Pulmonary artery endothelial cell (primary cell): ENCODE data around the gene TUBA4B. TPM values are rescaled to one million over a fixed set of nuclear protein-coding genes. Genes with fewer than 3 reads are reported as not detected.
"Not testable (repeated sequence)": the region's sequence is repeated elsewhere in the genome, so short reads cannot be mapped to it uniquely, and the experiment has no call there.

Experiments used
- DNase-seq: peaks from one replicate; pipeline ENCODE4 v3.0.0-alpha.2; 2011; ENCODE audit warnings: low read depth, low spot score
- total RNA-seq: library from RNA; depleted of rRNA; stranded (reverse); fragments of >200 nt; gene quantifications from 2 replicates; pipeline ENCODE4 v1.2.3, GENCODE V29; 2014

TUBA4B gene
- total RNA-seq, 1 donor from 2014 or later = not detected

DNA sequence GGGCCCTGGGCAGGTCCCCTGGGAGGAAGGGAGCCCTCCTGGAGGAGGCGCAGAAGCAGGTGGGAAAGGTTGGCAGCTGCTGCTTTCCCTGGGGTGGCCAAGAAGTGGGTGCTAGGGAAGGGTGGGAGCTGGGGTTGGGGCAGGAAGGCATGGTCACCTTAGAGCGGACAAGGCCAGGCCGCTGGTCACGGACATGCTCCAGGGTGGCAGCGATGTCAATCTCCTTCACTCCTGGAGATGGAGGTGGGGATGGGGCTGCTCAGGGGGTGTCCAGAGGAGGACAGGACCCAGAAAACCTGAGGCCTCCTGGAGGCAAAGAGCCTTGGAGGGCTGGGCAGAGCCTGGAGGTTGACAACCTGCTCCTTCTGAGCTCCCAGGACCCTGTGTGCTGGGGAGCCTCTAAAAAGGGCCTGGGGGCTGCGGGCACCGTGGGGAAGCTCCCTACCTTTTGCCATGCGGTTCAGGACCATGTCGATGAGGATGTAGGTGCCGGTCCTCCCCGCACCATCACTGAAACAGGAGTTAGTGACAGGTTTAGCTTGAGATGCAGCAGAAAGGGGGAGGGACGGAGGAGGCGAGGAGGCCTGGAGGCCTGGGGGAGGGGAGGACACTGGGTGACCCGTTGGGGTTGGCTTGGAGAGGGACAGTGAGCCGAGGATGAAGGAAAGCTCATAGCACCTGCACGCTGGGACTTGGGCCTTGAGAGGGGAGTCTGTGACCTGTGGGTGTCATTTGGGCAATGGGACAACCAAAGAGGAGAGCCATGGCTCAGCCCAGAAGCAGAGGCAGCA lies 37.5 kb downstream of the TUBA4B start:
- no peak for DNase-seq

DNA sequence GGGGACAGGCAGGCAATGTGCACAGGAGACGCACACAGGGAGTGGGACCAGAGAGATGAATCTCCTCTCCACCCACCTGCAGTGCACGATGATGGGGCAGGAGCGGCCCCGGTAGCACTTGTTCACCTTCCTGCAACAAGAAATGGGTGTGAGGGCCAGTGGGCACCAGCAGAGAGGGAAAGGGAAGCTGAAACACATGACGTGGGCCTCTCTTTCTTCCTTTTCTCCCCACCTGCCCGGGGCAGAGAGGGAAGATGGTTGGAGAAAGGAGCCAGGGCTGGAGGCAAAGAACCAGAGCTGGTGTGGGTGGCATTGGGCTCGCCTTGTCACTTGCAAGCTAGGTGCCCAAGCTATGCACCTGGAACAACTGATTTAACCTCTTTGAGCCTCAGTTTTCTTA lies 38.4 kb downstream of the TUBA4B start:
- DNase-seq = no peak

DNA sequence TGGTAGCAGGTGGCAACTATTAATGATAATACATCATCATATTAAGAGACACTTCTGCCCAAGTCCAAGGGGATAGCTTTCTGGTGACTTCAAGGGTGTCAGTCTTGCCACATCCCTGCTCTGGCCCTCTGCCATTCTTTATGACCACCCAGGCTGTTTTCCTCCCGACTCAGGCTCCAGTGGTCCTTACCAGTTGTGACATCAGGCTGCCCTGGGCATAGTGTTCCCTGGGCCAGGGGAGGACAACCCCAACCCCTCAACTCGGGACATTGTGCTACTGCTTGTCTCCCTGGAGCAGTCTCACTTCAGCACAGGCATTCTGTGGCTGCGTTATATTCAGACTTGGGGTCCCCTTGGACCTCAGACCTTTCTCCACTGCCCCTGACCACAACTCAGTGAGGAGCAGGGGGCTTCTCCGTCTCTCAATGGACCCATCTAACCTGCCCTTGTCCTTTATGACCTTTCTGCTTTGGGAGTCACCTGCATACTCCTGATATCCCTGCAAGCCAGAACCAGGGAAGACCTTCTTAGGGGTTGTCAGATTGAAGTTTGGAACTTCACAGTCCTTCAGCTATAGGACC lies 39.0 kb downstream of the TUBA4B start:
- DNase-seq = no peak

DNA sequence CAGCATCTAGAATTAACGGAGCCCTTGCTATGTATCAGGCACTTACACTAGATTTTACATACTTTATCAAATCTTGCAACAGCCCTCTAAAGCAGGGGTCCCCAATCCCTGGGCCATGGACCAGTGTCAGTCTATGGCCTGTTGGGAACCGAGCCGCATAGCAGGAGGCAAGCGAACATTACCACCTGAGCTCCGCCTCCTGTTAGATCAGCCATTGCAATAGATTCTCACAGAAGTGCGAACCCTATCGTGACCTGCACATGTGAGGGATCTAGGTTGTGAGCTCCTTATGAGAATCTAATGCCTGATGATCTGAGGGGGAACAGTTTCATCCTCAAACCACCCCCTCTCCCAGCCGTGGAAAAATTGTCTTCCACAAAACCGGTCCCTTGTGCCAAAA lies 39.6 kb downstream of the TUBA4B start:
- no peak for DNase-seq

DNA sequence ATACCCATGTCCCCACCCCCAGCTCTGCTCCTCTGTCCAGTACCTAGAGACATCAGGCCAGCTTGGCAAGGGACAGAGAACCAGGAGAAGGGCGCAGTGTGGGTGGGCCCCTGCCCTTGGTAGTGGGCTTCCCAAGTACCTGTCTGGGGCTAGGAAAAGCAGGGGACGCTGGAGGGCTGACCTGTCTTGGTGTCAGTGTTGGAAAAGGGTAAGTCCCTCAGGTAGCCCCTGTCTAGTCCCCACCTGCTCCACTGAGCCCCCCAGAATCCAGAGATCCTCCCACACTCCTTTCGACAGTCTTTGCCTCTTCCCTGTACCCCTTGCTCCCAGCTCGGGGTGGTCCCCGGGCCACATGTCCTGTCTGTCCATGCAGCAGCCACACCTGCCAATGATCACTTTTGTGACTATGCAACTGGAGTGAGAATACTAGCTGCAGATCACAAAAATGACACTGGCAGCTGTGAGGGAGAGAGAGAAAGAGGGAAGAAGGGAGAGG lies 40.7 kb downstream of the TUBA4B start:
- no peak for DNase-seq

DNA sequence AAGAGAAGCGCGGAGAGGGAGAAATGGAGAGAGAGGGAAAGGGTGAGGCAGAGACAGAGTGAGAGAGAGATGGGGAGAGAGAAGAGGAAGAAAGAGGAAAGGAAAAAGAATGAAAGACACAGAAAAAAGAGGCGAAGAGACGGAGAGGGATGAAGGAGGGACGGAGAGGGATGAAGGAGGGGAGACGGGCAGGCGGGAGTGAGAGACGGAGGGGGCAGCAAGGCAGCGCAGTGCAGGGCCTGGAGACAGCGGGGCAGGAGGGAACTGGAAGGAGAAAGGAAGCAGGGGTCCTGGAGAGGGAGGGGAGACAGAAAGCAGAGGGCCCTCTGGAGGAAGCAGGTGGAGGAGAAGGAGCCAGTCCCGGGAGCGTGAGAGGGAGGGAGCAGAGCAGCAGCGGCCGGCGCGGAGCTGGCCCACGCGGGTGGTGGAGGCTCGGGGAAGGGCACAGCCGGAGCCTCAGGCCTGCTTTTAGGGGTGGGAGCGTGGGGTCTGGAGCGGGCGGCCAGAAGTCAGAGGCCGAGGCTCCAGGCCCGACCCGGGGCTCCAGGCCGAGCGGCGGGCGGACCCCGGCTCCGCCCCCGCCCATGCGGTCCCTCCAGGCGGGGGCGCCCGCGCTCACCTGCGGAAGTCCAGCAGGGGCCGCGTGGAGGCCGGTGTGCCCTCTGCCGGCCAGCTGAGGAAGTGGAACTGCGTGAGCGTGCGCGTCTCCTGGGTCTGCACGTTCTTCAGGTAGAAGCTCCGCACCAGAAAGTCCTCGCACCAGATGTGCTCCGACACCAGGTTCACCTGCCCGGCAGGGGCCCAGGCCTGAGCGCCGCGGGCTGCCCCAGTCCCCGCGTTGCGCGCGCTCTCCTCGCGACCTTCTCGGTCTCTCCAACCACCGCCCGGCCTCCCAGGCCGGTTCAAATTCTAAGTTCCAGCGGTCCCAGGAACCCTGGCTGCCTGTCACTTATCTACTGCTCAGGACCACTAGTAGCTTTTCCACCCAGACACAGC lies 41.6 kb downstream of the TUBA4B start:
- DNase-seq = peak; percentile 35

DNA sequence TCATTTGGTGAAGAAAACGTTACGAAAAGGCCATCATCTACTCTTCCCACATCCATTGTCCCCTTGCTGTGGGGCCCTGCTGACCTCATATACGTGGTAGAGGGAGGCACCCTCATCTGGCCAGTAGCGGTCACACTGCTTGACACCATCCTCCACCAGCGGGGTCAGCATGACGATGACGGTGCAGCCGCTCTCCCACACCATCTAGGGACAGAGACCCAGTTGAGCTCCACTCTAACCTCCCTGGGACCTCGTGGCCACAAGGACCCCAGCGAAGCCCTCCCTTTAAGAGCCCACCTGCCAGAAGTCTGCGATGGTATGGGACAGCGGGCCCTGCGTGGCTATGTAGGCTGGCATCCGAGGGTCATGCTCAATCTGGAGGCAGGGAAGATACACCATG lies 43.1 kb downstream of the TUBA4B start:
- DNase-seq = no peak

DNA sequence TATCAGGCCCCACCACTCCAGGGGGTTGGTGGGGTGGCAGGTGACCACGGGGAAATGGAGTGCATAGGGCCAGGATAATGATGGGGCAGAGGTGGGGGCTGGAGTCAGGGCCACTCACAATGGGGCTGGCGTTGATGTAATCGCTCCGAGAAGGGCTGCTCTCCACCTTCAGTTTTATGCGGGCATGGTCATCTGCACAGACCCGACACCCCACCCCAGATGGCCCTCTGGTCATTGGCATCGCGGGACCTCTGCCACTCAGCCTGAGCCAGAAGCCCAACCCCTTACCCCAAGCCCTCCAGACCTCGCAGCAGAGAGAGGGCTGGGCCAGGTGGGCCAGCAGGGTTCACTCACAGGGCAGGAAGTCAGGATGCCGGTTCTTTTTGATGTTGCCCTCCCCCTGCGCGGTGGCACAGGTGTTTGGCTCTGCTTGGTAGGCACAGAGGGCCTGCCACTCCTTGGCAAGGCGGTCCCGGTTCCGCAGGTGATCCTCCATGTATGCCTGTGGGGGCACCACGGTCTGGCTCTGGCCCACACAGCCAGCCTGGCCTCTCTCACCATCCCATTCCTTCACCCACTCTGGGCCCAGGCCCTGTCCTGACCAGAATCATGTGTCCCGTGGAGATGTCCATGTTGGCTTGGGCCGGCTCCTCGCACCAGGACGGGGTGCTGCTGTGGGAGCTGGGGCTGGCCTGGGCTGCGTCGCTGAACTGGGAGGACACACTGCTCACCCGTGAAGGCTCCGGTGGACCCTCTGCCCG lies 43.8 kb downstream of the TUBA4B start:
- DNase-seq = no peak

DNA sequence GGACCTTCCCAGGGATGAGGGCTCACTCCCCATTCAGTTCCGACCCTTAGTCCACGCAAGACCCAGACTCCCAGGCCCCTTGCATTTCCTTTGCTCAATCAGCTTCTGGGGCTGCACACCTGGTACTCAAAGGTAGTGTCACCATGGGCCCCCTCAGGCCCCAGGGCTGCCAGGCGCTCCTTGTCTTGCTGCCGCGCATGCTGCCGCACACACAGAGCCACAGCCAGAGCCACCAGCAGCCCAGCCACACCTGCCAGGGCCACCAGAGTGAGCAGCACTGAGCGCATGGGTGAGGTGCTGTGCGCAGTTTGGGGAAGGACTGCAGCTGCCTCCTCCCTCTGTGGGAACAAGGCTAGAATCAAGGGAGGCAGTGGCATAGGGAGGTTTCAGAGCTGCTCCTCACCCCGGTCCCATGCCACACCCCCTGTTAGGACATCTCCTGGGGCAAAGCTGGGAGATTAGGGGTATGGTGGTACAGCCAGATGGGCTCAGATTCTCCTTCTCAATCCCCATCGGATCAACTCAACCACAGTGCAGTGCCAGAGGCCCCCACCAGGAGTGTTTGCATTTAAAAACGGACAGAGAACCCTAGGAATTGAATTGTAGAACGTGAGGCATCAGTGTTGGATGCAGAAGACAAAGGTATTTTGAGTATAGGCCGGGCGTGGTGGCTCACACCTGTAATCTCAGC lies 44.9 kb downstream of the TUBA4B start:
- no peak for DNase-seq

DNA sequence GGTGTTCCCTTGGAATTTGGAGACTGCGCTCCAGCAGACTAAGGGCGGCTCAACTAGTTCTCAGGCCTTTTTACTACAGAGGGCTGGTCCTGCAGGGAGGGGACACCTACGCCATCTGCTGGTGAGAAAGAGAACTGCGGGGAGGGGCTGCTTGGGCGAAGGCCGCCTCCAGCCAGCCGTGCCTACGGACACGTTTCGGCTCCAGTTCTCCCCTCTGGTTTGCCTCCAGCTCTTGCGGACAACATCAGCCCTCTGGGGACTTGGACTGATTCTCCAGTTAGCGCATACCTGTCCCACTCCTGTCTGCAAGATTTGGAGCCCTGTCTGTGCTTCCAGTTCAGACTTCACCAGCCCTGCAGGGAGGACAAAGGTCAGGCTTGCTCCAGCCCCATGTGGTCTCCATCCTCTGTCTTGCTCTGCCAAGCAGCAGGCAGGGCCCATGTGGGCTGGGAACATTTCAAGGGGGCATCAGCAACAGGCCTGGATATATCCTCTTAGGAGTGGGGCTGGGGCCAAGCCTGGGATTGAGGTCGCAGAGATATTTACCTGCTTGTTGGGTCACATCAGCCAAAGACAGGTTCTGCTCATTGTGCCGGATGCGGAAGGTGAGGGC lies 45.8 kb downstream of the TUBA4B start:
- DNase-seq = no peak

DNA sequence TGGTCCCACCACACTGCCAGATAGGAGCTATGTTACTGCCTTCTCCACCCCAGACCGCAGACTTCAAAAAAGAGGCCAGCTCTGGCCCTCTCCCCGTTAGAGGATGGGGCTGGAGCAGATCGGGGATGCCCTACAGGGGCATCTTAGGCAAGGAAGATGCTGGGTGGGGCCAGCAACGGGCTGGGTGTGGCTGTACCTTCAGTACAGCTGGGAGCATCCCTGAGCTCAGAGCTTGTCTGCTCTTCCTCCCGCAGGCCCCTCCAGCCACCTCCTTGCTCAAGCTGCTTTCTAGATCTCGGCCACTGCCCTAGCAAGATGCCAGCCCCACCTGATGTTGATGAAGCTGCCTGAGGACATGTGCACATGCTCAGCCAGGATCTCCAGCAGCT lies 46.3 kb downstream of the TUBA4B start:
- no peak for DNase-seq

DNA sequence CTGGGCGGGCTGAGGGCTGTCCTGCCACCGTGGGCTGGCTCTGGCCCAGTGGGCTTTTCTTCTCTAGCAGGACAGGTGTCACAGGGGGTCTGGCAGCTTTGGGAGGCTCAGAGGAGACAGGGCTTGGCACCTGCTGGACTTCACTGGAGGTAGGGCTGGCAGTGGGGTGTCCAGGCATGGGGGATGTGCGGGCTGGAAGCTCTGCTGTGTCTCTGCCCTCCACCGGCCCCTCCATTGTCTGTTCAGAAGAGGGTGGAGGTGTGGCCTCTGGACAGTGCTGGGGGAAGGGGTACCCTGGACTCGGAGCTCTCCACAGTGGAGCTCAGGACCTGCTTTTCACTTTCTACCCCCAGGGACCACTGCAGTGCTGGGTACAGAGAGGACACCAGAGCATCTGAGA lies 47.0 kb downstream of the TUBA4B start:
- no peak for DNase-seq

DNA sequence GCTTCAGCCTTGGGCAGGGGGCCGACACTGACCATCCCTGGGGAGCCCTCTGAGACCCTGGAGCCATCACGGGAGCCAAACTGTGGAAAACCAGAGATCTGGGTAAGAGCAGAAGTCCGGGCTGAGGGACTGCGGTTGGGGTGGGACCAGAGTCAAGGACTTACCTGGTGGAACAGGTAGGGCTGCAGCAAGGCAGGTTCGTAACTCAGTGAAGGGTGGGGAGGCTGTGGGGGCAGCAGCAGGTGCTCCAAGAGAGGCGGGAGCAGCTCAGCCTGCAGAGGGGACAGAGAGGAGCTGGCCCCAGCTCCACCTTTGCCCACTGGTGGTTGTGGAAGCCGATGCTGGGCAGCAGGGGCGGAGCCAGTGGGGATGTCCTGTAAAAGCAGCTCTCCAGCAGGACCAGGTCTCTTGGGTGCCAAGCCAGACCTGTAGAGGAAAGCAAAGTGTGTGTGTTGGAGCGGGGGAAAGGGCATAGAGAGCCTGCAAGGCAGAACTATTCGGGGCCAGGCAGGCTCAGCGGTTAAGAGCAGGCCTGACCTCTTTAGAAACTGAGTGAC lies 49.4 kb downstream of the TUBA4B start:
- DNase-seq = no peak

DNA sequence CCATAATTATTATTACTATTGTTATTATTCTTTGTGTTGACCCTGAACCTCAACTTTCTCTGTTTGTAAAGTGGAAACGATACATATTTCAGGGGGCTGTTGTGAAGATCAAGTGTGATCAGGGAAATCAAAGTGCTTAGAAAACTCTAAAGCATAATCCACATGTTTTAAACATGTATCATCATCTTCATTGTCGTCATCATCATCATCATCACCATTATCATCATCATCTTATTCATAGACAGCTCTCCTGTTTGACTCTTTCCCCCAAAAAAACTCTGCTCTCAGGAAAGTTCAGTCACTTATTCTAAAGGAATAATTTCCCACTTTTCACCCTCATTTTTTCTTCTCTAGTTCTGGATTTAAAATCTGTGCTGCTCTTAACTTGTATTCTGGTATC lies 51.2 kb downstream of the TUBA4B start:
- no peak for DNase-seq

DNA sequence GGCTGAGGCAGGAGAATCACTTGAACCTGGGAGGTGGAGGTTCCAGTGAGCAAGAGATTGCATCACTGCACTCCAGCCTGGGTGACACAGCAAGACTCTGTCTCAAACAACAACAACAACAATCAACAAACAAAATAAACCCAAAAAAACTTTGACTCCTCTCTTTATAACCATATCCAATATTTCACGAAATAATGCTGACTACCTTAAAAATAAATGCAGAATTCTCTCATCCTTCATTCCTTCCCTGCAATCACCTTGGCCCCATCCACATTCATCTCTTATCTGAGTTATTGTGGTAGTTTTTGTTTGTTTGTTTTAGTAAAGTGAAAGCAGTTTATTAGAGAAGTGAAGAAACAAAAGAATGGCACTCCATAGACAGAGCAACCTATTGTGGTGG lies 53.0 kb downstream of the TUBA4B start:
- DNase-seq = no peak

DNA sequence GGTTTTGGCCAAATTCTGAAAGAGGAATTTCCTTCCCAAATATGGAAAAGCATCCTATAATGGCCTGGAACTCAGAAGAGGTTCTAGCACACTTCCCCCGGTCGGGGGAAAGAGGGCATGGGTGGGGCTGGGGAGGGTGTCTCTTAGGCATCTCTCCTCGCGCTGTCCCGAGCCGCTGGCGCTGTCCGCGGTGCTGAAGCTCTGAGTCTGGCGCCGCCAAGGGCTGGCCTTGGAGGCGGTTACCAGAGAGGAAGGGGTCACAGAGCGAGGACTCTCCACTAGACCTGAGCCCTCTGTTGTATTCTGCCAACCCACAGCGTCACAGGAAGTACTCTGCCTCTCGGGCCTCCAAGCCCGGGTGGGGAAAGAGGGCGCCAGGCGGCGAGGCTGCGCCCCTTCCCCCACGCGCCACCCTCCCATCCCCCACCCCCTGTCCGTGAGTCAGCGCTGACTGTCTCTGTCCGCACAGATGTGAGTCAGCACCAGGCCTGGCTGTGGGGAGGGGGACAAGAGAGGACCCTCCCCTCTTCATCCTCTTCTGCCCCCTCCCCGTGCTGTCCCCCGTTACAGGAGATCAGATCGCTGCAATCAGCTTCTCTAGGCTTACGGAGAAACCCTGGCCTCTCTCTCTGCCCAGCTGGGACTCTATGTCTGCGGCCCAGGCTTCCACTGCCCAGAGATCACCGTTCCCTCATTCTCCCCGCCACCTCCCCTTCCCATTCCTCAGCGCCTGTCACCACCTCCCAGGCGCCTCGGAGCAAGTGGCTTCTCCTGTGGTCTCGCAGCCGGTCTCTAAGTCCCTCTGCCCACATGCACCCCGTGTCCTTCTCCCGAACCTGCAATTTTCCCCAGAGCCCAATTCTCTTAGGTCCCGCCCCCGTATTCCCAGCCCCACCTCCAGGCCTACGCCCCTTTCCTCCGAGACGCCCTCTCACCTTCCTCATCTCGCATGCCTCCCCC lies 55.4 kb downstream of the TUBA4B start:
- DNase-seq = no peak

DNA sequence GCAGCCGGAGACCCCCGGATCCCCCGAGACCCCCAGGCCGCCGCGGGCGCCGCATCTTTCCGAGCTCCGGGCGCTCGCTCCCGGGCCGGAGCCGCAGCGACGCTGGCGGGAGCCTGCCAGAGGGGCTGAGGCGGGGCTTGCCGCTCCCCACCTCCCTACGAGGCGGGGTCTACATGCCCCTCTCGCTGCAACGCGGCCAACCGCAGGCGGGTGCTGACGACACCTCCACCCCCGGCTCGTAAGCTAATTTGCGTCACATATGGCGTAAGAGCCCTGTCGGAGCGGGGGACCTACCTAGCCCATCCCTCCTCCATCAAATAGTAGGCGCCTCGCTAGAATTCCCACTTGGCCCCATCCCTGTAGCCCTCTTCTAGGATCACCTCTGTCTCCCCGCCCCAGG lies 56.2 kb downstream of the TUBA4B start, which contains the start of gene PTPRN:
Gene PTPRN (minus strand): TSS at position 124 of the 400 bp plus-strand sequence. CDS start 69 bp downstream, at position 55.
- no peak for DNase-seq

DNA sequence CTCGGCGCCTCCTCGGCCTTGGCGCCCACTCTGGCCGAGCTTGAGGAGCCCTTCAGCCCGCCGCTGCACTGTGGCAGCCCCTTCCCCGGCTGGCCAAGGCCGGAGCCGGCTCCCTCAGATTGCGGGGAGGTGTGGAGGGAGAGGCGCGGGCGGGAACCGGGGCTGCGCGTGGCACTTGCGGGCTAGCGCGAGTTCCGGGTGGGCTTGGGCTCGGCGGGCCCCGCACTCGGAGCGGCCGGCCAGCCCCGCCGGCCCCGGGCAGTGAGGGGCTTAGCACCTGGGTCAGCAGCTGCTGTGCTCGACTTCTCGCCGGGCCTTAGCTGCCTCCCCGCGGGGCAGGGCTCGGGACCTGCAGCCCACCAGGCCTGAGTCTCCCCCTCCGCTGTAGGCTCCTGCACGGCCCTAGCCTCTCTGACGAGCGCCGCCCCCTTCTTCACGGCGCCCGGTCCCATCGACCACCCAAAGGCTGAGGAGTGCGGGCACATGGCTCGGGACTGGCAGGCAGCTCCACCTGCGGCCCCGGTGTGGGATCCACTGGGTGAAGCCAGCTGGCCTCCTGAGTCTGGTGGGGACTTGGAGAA lies 59.7 kb downstream of the TUBA4B start:
- DNase-seq = not testable (repeated sequence)
